Body of pancreas (tissue), 4 donors: ENCODE results near the gene ZBTB22.

Experiments used
- CTCF ChIP-seq, 7 experiments: fragments of 450-650 bp in 4 of 7; fragments of 200-600 bp in 3 of 7; sonication (generic) in 3 of 7; IDR thresholded peaks; one replicate each; pipeline ENCODE4 v1.5.1; 2016 to 2019; ENCODE audit warnings: antibody characterized with exemption in 7 of 7
- POLR2A ChIP-seq, 3 donors: fragments of 450-650 bp; IDR thresholded peaks; one replicate each; pipeline ENCODE4 v1.6.1; 2016; ENCODE audit warnings: antibody characterized with exemption in 3 of 3, mild to moderate bottlenecking in 2 of 3

DNA sequence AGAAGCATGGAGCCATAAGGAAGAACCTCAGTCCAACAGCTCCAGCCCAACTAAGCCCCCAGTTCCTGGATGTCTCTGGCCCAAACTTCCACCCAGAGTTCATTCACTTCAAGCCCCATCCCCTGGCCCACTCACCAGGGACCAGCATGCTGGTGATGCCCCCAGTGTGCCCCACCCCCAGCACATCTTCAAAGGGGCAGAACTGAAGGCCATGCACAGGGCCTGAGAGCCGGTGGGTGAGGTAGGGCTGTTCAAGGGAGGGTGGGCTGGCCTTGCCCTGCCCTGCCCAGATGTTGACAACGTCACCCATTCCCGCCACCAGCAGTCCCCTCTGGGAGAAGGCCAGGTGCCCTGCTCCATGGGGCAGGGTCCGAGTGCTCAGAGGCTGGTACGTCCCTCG, 37.0 kb downstream of the ZBTB22 start:
- TF ChIP-seq CTCF (IDR thresholded peaks at IDR 0.05) (no peak), POLR2A (IDR thresholded peaks at IDR 0.05) (no peak)
